ENCODE results near the gene LUZP1.

LUZP1 gene

GRCh38 chr1:23083714-23084480 lies 84.8 kb downstream of the LUZP1 start:
- DNase-seq = no peak

GRCh38 chr1:23081376-23081775 lies 87.3 kb downstream of the LUZP1 start:
- DNase-seq = no peak

GRCh38 chr1:23080885-23081284 lies 87.8 kb downstream of the LUZP1 start:
- no peak for DNase-seq

GRCh38 chr1:23079025-23079424 lies 89.6 kb downstream of the LUZP1 start:
- DNase-seq = no peak

GRCh38 chr1:23074012-23074411 lies 94.6 kb downstream of the LUZP1 start:
- DNase-seq = no peak

GRCh38 chr1:23069675-23070074 lies 99.0 kb downstream of the LUZP1 start:
- no peak for DNase-seq

GRCh38 chr1:23069149-23069548 lies 99.5 kb downstream of the LUZP1 start:
- no peak for DNase-seq

GRCh38 chr1:23066075-23066474 lies 102.6 kb downstream of the LUZP1 start:
- DNase-seq = no peak

- DNase-seq = no peak
These were observed 103.3 kb downstream of the LUZP1 start for GRCh38 chr1:23065385-23065784.

GRCh38 chr1:23062271-23062670 lies 106.4 kb downstream of the LUZP1 start:
- DNase-seq = no peak

GRCh38 chr1:23057301-23057700 lies 111.4 kb downstream of the LUZP1 start:
- DNase-seq = no peak

- no peak for DNase-seq
These were observed 117.3 kb downstream of the LUZP1 start for GRCh38 chr1:23051290-23051909.

GRCh38 chr1:23050201-23050600 lies 118.5 kb downstream of the LUZP1 start:
- no peak for DNase-seq

- DNase-seq = no peak
These were observed 124.6 kb downstream of the LUZP1 start for GRCh38 chr1:23044035-23044434.

GRCh38 chr1:23040509-23040908 lies 128.1 kb downstream of the LUZP1 start:
- no peak for DNase-seq

- DNase-seq = no peak
These were observed 129.3 kb downstream of the LUZP1 start for GRCh38 chr1:23039308-23039826.

GRCh38 chr1:23037081-23037740 lies 131.4 kb downstream of the LUZP1 start:
- no peak for DNase-seq

- no peak for DNase-seq
These were observed 132.7 kb downstream of the LUZP1 start for GRCh38 chr1:23035823-23036452.
